ENCODE measurements around the gene ACP4.
"Not testable (repeated sequence)": the region's sequence is repeated elsewhere in the genome, so short reads cannot be mapped to it uniquely, and the experiment has no call there.

Gene ACP4

GRCh38 chr19:50773454-50773853, 16.8 kb upstream of the ACP4 start:
- not testable (repeated sequence) for DNase-seq (ENCODE audit: insufficient read length, low spot score); FAIRE-seq

GRCh38 chr19:50776131-50776530, 14.1 kb upstream of the ACP4 start:
- FAIRE-seq, result no peak
- no peak for DNase-seq (ENCODE audit: insufficient read length, low spot score)

GRCh38 chr19:50777261-50777660, 13.0 kb upstream of the ACP4 start:
- no peak for DNase-seq (ENCODE audit: insufficient read length, low spot score)
- no peak for FAIRE-seq

- FAIRE-seq (no peak), DNase-seq (ENCODE audit: insufficient read length, low spot score) (no peak)
Observed at GRCh38 chr19:50777830-50778303, 12.3 kb upstream of the ACP4 start.

GRCh38 chr19:50778906-50779430, 11.2 kb upstream of the ACP4 start:
- FAIRE-seq, result no peak
- no peak for DNase-seq (ENCODE audit: insufficient read length, low spot score)

- DNase-seq (ENCODE audit: insufficient read length, low spot score), result no peak
- FAIRE-seq, result no peak
Observed at GRCh38 chr19:50779504-50780457, 10.4 kb upstream of the ACP4 start.

- FAIRE-seq, result no peak
- no peak for DNase-seq (ENCODE audit: insufficient read length, low spot score)
Observed at GRCh38 chr19:50780753-50781435, 9.3 kb upstream of the ACP4 start.

- not testable (repeated sequence) for FAIRE-seq
Observed at GRCh38 chr19:50783848-50784152, 6.4 kb upstream of the ACP4 start.

GRCh38 chr19:50784710-50785109, 5.5 kb upstream of the ACP4 start:
- FAIRE-seq (no peak), DNase-seq (ENCODE audit: insufficient read length, low spot score) (no peak)

More at GRCh38 chr19:50783848-50784152, 6.4 kb upstream of the ACP4 start:
- not testable (repeated sequence) for DNase-seq (ENCODE audit: insufficient read length, low spot score)

- FAIRE-seq, result no peak
- no peak for DNase-seq (ENCODE audit: insufficient read length, low spot score)
Observed at GRCh38 chr19:50785329-50785728, 4.9 kb upstream of the ACP4 start.

GRCh38 chr19:50790922-50791467, 780 bp downstream of the ACP4 start:
- DNase-seq (ENCODE audit: insufficient read length, low spot score) (no peak), FAIRE-seq (no peak)

- DNase-seq (ENCODE audit: insufficient read length, low spot score), result no peak
Observed at GRCh38 chr19:50791594-50792271, 1.5 kb downstream of the ACP4 start.

GRCh38 chr19:50792272-50793250, 2.3 kb downstream of the ACP4 start:
- no peak for DNase-seq (ENCODE audit: insufficient read length, low spot score)
- FAIRE-seq, result no peak

More at GRCh38 chr19:50791594-50792271, 1.5 kb downstream of the ACP4 start:
- FAIRE-seq, result no peak

GRCh38 chr19:50793558-50794065, 3.4 kb downstream of the ACP4 start:
- DNase-seq (ENCODE audit: insufficient read length, low spot score), result no peak
- FAIRE-seq, result no peak

- DNase-seq (ENCODE audit: insufficient read length, low spot score) (no peak), FAIRE-seq (no peak)
Observed at GRCh38 chr19:50794074-50794875, 4.1 kb downstream of the ACP4 start.

- no peak for FAIRE-seq
- DNase-seq (ENCODE audit: insufficient read length, low spot score), result no peak
Observed at GRCh38 chr19:50794876-50795663, 4.9 kb downstream of the ACP4 start.

GRCh38 chr19:50795664-50796073, 5.5 kb downstream of the ACP4 start:
- FAIRE-seq (no peak), DNase-seq (ENCODE audit: insufficient read length, low spot score) (no peak)
